Adrenal gland (tissue), 12 donors: ENCODE measurements around the gene TBX15. TPM values are rescaled to one million over a fixed set of nuclear protein-coding genes. Genes with fewer than 3 reads are reported as not detected.

ENCODE experiments used
- DNase-seq, 7 donors: peaks; one replicate each; pipeline ENCODE4 v3.0.0-alpha.2; 2019 to 2020
- H3K27ac ChIP-seq, 5 donors: fragments of 200-600 bp; sonication (generic) in 4 of 5; 1 replicate in 3 of 5; 2 replicates in 2 of 5; pipeline versions ENCODE4 v1.5.1 to v1.8.0; 2016 to 2020; ENCODE audit warnings: mild to moderate bottlenecking in 1 of 5
- H3K27me3 ChIP-seq: fragments of 200-600 bp; 2 replicates; pipeline ENCODE4 v1.8.0; 2021
- H3K36me3 ChIP-seq, 2 donors: fragments of 200-600 bp; replicated peaks in 1 of 2; 1 replicate in 1 of 2; 2 replicates in 1 of 2; pipeline versions ENCODE4 v1.5.1 to v1.8.0; 2018 to 2022
- H3K4me1 ChIP-seq, 2 donors: fragments of 200-600 bp; replicated peaks in 1 of 2; 1 replicate in 1 of 2; 2 replicates in 1 of 2; pipeline versions ENCODE4 v1.5.1 to v1.8.0; 2018 to 2021
- H3K4me3 ChIP-seq, 4 donors: fragments of 200-600 bp; sonication (generic) in 3 of 4; one replicate each; pipeline ENCODE4 v1.5.1; 2016 to 2018
- H3K9me3 ChIP-seq, 3 donors: fragments of 200-600 bp; sonication (generic) in 1 of 3; replicated peaks in 1 of 3; 1 replicate in 2 of 3; 2 replicates in 1 of 3; pipeline versions ENCODE4 v1.5.1 to v1.8.0; 2016 to 2021
- POLR2A ChIP-seq, 2 donors: fragments of 450-650 bp; IDR thresholded peaks; one replicate each; pipeline ENCODE4 v1.6.1; 2017; ENCODE audit warnings: antibody characterized with exemption in 2 of 2, mild to moderate bottlenecking in 2 of 2, moderate library complexity in 1 of 2
- WGBS, 4 donors: extraction: QIAGEN DNeasy Blood & Tissue Kit in 2 of 4; methylation state at CpG; one replicate each; pipeline versions ENCODE4 v1.1.5 to v1.1.7; 2013 to 2017; 5-methylcytosine and 5-hydroxymethylcytosine counted together
- intact Hi-C, 2 donors: fragments of 100-400 bp; cut with DNase I; formaldehyde crosslinking; loops; one replicate each; pipeline versions ENCODE4 v1.14.1 to v1.15.0; 2022 to 2023
- polyA plus RNA-seq, 3 donors: library from polyadenylated mRNA; stranded (reverse); fragments of 200-250 nt in 2 of 3; fragments of 350-450 nt in 1 of 3; fragmentation: Illumina TruSeq in 1 of 3; extraction: RNeasy Lipid Tissue Mini Kit (QIAGEN cat#74804) in 1 of 3; gene quantifications; one replicate each; pipeline ENCODE4 v1.2.3, GENCODE V29; 2013 to 2014
- total RNA-seq, 9 donors: library from RNA; depleted of rRNA in 4 of 9; stranded (reverse); fragments of >200 nt in 4 of 9; fragments of 120-200 nt in 1 of 9; fragmentation: NEBNext Ultra II Directional in 1 of 9; extraction: Animal tissue kit (Norgen Biotek cat#: 25700) in 1 of 9; gene quantifications; one replicate each; pipeline versions ENCODE4 v1.1.0 to v1.2.4, GENCODE V29; 2013 to 2023
- TF ChIP-seq, protein P1 (sequence below), 6 experiments: fragments of 450-650 bp in 4 of 6; fragments of 200-600 bp in 2 of 6; sonication (generic) in 1 of 6; IDR thresholded peaks; 1 replicate in 5 of 6; 2 replicates in 1 of 6; pipeline versions ENCODE4 v1.5.1 to v1.8.0; 2016 to 2021; ENCODE audit warnings: antibody characterized with exemption in 6 of 6, mild to moderate bottlenecking in 2 of 6, moderate library complexity in 1 of 6
- donor health status: healthy with polysubstance abuse.
- donor health status: Bipolar disorder and iron deficiency.
- donor health status: DM: yes; HTN: yes; CAD: no.
- donor health status: DM: no; HTN: no; CAD: no.
- donor health status: DM: no; HTN: no; CAD: no.
- donor health status: DM: yes; HTN: yes; CAD: no.

TBX15 gene
- total and polyA plus RNA-seq, 12 donors = 0.06 to 0.48 (median 0.15) TPM; not detected in 2

DNA sequence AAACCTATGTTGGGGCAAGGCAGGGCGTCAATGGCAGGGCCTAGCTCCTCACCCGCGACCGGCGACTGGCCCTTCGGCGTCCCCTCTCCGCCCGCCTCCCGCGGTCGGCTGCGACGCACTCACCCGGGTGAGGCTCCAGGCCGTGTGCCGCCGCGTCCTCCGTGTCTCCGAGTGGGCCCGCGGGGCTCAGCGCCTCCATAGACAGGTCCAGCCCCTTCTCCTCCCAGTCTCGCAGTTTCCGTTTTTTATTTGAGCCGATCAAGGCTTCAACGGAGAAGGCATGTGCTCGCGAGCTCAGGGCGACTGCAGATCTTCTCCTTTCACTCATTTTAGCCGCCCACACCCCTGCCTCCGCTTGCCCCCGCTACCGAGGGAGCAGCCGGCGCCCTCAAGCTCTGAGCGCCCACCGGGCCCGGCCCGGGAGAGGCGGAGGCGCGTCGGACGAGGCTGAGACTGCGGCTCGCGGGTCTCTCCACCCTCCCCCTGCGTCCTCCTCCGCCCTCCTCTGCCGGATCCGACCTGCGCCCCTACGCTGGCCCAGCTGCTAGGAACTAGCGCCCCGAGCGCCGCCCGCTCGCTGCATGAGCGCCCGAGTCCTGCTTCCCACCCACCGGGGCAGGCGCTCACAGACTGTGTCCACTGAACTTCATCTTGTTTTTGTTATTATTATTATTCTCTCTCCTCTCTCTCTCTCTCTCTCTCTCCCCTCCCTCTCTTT lies 516 bp downstream of the TBX15 start:
- no peak for TF ChIP-seq POLR2A (IDR thresholded peaks at IDR 0.05)
- TF ChIP-seq, protein P1, sequence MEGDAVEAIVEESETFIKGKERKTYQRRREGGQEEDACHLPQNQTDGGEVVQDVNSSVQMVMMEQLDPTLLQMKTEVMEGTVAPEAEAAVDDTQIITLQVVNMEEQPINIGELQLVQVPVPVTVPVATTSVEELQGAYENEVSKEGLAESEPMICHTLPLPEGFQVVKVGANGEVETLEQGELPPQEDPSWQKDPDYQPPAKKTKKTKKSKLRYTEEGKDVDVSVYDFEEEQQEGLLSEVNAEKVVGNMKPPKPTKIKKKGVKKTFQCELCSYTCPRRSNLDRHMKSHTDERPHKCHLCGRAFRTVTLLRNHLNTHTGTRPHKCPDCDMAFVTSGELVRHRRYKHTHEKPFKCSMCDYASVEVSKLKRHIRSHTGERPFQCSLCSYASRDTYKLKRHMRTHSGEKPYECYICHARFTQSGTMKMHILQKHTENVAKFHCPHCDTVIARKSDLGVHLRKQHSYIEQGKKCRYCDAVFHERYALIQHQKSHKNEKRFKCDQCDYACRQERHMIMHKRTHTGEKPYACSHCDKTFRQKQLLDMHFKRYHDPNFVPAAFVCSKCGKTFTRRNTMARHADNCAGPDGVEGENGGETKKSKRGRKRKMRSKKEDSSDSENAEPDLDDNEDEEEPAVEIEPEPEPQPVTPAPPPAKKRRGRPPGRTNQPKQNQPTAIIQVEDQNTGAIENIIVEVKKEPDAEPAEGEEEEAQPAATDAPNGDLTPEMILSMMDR (IDR thresholded peaks at IDR 0.05) = no peak
- Histone ChIP-seq H3K9me3 (no peaks in the 10 kb centered on the region), H3K27ac (no peak overlapping the region), H3K27me3 (peaks cover 99% of the 10 kb centered on the region), H3K4me3 (peak overlapping the region in 2 of 4 donors; percentile 20 to 49), H3K4me1 (peaks cover 9 to 22% of the 10 kb centered on the region in 2 donors), H3K36me3 (no peaks in the 10 kb centered on the region)
- WGBS, 4 donors = 2 to 3% (median 2%) methylated on average over 29 to 65 of the region's 65 CpGs
- intact Hi-C loops = no loop called here
- no peak for DNase-seq

DNA sequence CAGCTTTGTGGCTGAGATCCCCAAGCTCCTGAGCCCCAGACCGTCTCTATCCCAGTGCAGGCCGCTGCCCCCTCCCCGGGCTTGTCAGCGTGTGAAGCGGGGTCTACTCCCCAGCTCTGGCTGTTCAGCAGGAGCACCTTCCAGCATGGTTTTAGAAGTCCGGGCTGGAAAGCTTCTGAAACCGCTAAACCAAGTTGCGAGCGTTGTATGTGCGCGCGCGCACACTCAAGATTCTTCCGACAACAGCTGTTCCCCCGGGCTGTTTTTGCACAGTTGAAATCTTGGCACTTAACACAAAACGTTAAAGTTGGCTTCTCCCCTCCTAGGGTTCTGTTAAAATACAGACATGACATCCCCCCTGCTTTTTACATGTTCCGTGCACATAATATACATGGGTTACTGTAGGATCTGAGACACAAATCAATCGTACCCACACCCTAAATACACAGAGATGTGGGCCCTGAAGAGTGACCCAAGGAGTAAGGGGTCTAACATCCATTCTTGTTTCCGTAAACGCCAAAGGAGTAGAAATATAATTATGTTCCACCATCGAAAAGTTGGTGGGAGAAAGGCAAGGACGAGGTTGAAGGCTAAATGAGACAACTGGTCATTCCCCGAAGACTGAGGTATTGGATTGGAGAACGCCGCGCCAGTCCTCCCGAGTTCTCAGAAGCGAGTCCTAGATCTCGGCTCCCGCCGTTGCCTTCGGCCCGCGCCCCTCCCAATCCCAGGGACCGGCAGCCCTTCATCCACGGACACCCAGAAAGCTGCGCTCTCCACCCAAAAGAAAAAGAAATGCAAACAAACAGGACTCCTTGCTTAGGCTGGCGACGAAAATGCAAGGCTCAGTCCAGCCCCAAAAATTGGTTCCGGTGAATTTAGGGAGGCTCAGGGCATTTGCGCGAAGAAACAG lies 1.3 kb downstream of the TBX15 start:
- H3K27ac ChIP-seq = no peak overlapping the region
- H3K4me3 ChIP-seq = peak overlapping the region in 2 of 4 donors; percentile 20 to 49
- intact Hi-C loops = no loop called here
- no peak for TF ChIP-seq POLR2A (IDR thresholded peaks at IDR 0.05)
- TF ChIP-seq, protein P1 (IDR thresholded peaks at IDR 0.05) = no peak
- no peaks in the 10 kb centered on the region for H3K36me3 ChIP-seq
- H3K9me3 ChIP-seq = no peaks in the 10 kb centered on the region
- 13 to 15% (median 14%) methylated on average over 41 to 42 of the region's 42 CpGs for WGBS, 4 donors
- DNase-seq = no peak
- H3K27me3 ChIP-seq = peaks cover 99% of the 10 kb centered on the region
- peaks cover 9 to 22% of the 10 kb centered on the region in 2 donors for H3K4me1 ChIP-seq

DNA sequence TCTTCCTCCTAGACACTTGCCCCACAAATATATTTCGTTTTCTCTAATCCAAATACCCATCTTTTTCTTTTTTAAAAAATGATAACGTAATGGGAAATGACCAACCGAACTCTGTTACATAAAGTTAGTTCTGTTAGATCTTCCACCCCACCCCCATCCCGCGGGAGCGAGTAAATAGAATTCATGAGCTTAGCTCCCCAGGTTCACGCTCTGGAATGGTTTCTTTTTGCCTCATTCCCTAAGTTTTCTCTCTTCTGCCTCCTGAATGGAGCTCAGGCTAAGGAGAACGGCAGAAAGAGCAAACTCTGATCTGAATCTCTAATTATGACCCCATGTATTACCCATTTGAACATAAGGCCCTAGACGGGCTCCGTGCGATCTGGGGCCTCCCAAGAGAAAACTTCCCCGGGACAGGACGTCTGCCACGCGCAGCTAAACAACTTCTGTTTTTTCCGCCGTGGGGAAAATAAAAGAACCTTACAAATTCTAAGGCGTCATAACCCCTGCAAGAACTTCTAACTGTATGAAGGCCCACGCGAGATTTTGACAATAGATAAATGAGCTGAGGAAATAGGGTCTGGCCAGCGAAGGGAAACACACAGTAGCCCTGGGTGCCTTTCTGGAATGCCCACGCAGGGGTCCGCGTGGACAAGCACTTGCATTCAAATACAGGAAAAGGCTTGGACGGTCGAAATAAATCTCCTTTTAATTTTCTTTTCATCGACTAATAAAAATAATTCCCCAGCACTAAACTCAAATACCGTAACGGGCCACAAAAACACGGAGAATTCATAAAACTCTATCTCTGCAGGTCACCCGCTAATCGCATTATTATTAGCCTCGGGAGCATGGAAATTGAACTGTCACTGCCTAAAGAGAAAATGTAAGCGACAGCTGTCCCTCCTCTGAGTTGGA lies 2.2 kb downstream of the TBX15 start:
- H3K4me1 ChIP-seq = peaks cover 9 to 22% of the 10 kb centered on the region in 2 donors
- 15 to 20% (median 18%) methylated on average over 34 of the region's 34 CpGs for WGBS, 4 donors
- H3K4me3 ChIP-seq = no peak overlapping the region
- H3K27me3 ChIP-seq = peaks cover 96% of the 10 kb centered on the region
- no peak for TF ChIP-seq POLR2A (IDR thresholded peaks at IDR 0.05)
- TF ChIP-seq, protein P1 (IDR thresholded peaks at IDR 0.05) = no peak
- no peaks in the 10 kb centered on the region for H3K9me3 ChIP-seq
- DNase-seq = no peak
- no peaks in the 10 kb centered on the region for H3K36me3 ChIP-seq
- no peak overlapping the region for H3K27ac ChIP-seq
- intact Hi-C loops = no loop called here
